Epidermal melanocyte (primary cell): Measurements from ENCODE around the gene GRID1.
"Not testable (repeated sequence)": the region's sequence is repeated elsewhere in the genome, so short reads cannot be mapped to it uniquely, and the experiment has no call there.

ENCODE experiments used
- DNase-seq: peaks from one replicate; pipeline ENCODE4 v3.0.0; 2011; ENCODE audit warnings: low spot score; ENCODE audit not compliant: insufficient read length

Gene GRID1

DNA sequence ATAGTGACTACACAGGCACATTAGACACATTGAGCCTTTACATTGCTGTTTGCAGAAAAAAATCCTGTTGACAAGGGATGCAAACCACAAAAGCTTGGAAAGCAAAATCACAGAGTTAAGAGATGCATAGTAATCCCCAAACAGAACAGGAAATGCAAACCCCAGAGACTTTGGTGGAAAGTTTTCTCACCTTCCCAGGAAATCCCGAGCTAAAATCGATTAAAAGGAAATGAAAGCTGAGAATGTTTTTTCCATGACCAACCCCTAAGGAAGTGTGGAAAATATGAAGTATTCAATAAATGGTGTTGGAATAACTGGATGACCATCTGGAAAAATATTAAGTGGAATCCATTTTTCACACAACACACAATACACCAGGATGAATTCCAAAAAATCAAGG lies 598.7 kb downstream of the GRID1 start:
- no peak for DNase-seq

DNA sequence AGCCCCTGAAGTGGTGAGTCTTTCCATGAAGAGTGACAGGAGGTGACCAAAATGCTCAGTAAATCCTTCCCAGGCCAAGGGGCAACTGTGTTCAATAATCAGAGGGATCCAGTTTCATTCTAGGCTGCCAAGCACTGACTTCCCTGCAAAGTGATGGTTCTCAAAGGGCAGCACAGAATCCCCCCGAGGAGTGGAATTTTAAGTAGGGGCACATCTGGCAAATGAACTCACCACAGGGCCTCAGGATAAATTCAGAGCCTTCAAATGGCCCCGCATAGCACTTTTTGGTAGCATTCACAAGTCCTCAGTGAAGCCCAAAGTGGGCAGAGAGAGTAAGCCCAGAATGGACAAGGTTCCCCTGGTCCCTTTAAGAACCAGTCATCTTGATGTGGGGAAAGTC lies 602.5 kb downstream of the GRID1 start:
- DNase-seq, result no peak

DNA sequence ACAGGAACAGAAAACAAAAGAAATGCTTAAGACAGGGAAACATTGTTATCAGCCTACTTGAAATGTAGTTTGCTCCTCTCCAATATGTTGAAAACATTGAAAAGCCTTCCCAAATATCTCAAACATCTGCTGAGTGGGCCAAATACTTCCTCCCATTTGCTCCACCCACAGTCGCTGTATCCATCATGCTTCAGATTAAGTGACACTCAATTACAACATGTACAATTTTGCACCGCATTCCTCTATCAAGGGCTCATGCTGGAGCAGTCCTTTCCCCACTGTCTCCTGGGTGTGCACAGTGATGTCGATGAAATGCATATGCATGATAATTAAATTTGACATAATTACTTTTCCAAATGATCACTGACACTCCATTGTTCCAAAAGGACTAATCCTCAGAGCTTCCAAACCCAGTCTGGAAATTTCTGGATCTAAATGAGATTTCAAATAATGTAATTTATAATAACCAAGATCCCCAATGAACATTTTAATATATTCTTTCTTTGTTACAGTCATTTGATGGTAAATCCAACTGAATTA lies 604.6 kb downstream of the GRID1 start:
- DNase-seq, result no peak

DNA sequence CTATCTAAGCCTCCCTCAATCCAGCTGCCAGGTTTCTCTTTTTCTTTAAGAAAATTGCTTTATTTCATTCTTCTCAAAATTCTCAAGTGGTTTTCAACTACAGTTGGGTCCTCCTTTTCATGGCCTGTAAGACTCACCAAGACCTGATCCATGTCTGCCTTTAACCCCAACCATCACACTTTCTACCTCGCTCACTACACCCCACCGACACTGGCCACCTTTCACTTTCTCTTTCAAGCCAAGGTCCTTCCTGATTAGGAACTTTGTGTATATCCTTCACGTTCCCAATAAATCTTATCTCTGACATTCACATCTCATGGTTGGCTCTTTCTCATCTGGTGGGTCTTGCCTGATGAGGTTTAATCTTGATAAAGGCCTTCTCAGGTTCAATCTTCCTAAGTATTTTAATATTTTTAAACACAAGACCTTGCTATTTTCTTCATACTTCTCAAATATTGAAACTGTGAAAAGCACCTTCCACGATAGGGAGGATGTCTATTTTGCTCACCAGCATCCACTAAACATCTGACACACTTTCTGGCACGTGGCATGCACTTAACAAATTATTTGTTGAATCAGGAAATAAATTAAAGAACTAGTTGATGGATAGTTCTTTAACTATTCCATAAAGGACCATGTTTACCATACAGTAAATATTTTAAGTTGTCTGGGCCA lies 624.8 kb downstream of the GRID1 start:
- DNase-seq, result no peak

DNA sequence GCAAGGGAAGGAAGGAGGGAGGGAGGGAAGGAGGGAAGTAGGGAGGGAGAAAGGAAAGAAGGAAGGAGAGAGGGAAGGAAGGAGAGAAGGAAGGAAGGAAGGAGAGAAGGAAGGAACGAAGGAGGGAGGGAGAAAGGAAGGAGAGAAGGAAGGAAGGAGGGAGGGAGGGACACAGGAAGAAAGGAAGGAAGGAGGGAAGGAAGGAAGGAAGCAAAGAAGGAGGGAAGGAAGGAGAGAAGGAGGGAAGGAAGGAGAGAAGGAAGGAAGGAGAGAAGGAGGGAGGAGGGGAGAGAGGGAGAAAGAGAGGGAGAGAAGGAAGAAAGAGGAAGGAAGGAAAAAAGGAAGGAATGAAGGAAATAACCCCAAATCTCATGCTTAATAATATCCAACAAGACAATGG lies 630.6 kb downstream of the GRID1 start:
- no peak for DNase-seq

DNA sequence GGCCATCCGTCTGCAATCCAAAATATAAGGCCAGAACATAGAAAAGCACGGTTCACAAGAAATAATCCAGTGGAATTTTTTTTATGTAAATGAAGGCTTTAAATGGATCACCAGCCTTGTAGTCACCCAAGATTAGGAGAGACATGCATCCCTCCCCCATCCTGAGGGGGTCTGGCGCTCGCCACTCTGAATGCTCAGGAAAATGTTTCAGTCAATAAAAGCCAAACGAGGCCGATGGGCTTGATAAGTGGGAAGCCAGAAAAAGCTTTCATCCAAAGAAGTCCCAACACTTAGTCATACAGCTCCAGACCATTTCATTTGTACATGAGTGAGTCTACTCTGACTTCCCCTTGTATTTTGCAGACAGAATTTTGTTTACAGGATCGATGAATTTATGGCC lies 631.8 kb downstream of the GRID1 start:
- no peak for DNase-seq

DNA sequence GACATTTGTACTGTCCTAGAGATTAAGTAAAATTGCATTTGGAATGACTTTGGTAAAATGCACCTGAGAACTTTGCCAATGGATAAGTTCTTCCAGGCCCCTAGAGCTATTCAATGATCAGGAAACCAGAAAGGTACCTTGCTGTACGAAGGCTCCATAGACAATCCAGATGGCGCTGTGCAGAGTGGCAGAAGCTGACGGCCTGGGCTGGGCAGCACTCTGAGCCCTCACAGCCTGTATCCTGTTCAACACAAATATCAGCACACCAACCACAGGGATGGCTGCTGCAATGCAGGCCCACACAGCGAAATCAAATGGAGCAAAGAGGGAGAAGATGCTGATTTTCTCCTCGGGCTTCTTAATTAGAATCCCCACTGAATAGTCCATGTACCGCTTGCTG lies 642.4 kb downstream of the GRID1 start:
- DNase-seq, result no peak

DNA sequence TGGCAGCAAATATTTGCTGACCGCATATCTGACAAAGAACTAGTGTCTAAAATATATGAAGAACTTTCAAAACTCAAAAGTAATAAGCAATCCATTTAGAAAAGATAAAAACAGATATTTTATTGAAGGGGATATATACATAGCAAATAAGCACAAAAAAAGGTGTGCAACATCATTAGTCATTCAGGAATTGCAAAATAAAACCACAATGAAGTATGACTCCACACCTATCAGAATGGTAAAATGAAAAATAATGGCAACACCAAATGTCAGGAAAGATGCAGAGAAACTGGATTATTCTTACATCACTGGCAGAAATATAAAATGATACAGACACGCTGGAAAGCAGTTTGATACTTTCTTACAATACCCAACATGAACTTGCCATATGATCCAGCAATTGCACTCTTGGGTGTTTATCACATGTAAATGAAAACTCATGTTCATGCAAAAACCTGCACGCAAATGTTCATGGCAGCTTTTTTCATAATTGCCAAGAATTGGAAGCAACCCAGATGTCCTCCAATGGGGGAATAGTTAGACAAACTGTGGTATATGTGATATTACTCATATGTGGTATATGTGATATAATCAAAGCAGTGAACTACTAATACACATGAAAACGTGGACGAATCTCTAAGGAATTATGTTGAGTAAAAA lies 645.5 kb downstream of the GRID1 start:
- no peak for DNase-seq

DNA sequence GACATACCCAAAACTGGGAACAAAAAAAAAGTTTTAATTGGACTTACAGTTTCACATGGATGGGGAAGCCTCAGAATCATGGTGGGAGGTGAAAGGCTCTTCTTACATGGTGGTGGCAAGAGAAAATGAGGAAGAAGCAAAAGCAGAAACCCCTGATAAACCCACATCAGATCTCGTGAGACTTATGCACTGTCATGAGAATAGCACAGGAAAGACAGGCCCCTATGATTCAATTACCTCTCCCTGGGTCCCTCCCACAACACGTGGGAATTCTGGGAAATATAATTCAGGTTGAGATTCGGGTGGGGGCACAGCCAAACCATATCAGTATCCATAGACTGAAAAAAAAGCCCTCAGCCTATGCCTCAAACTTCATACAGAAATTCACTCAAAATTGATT lies 647.2 kb downstream of the GRID1 start:
- DNase-seq, result no peak

DNA sequence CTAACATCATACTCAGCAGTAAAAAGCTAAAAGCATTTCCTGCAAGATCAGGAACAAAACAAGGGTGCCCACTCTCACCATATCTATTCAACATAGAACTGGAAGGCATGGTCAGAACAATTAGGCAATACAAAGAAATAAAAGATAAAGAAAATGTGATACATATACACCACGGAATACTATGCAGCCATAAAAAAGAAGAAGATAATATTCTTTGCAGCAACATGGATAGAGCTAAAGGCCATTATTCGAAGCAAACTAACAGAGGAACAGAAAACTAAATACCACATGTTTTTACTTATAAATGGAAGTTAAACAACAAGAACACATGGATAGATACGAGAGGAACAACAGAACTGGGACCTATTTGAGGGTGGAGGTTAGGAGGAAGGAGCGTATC lies 652.7 kb downstream of the GRID1 start:
- no peak for DNase-seq

DNA sequence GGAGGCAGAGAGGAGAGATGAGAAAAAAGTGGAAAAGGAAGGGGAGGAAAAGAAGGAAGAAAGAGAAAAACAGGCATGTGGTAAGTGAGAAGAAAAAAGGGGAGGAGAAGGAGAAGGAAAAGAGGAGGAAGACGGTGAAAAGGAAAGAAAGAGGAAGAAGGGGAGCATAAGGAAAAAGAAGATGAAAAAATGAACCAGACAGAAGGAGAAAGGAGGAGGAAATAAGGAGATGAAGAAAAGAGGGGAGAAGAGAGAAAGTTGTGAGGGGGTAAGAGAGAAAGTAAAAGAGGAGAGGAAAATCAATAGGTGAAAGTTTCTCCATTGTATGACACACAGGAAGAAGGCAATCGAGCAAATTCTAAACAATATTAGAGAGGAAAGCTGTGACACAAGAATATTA lies 663.8 kb downstream of the GRID1 start:
- DNase-seq, result no peak

DNA sequence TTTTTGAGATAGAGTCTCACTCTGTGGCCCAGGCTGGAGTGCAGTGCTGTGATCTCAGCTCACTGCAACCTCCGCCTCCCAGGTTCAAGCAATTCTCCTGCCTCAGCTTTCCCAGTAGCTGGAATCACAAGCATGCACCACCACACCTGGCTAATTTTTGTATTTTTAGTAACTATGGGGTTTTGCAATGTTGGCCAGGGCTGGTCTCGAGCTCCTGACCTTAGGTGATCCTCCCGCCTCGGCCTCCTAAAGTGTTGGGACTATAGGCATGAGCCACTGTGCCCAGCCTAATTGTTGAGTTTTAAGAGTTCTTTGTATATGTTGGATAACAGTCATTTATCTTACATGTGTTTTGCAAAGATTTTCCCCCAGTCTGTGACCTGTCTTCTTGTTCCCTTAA lies 667.5 kb downstream of the GRID1 start:
- not testable (repeated sequence) for DNase-seq

DNA sequence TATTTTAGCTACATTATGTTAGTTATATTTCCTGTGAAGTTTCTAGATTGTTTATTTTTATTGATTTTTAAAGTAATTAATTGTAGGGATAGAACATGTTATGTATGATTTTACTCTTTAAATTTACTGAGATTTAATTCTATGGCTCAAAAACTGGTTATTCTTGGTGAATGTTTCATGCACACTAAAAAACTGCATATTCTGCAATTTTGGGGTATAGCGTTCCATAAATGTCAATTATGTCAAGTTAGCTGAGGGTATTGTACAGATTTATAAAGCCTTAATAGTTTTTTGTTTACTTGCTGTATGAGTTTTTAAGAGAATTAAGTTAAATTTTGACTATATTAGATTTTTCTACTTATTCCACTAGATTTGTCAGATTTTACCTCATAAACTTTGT lies 669.7 kb downstream of the GRID1 start:
- DNase-seq, result no peak

DNA sequence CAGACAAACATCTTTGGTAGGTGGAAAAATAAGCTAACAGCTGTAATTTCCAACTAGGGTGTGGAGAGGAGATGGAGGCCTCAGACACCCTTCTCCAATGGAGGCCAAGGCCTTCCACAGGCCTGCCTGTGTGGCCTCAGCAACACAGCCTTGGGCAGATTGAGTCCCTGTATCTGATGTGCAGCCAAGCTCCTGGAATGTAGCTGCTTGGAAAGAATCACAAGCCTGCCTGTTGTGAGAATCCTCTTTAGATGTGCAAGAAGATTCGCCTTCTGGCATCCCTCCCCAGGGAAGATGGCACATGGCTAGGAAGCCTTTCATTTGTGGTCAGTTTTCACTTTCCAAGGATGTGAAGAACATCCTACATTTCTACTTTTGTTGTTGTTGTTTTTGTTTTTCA lies 684.0 kb downstream of the GRID1 start:
- no peak for DNase-seq

DNA sequence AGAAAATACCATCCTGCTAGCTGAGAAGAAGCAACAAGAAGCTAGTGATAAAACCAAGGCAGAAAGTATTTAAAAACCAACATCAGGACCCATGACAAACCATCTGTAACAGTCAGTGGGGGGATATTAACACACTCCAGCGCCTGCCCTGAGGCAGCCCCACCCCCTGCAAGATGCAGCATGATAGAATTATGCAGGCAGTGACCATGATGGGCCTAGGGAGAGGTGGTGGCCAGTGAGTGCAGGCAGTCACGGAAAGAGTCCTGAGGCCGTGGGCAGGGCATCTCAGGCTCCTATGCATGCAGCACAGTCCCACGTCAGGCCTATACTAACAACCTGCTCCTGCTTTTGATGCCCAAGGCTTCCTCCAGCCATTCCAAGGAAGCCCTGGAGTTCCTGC lies 686.9 kb downstream of the GRID1 start:
- no peak for DNase-seq

DNA sequence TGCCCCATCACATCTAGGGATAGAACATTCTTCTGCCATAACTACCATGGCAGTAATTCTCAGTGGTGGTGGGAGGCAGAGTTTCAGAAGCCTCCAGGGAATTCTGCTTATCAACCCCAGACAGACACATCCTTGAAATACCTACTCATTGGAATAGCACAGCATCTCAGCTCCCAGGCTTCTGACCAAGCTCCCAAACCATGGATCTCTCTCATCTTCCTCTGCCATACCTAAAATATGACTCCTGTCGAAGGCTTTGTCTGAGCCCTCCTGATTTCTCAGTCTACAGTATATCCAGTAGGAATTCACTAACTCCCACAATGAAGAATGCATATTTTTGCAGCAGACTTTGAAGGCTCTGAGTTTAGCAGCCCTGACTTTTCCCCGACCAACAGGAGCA lies 687.5 kb downstream of the GRID1 start:
- no peak for DNase-seq

DNA sequence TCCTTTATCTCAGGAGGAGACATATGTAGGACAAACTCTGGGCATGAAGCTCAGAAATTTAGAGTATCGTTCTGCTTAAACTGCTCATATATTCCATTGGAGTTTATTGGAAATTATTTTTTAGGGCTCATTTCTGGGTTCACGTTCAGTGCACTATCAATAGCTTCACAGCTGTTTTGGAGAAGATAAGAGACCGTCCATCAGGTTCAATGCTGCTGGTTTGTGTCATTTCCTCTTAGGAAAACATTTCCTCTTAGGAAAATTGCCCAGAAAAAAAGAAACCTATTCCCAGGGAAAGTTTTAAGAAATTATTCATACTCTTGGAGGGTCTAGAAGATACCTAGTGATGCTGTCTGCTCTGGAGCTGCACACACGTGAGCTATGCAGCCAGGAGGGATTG lies 691.7 kb downstream of the GRID1 start:
- DNase-seq, result no peak

DNA sequence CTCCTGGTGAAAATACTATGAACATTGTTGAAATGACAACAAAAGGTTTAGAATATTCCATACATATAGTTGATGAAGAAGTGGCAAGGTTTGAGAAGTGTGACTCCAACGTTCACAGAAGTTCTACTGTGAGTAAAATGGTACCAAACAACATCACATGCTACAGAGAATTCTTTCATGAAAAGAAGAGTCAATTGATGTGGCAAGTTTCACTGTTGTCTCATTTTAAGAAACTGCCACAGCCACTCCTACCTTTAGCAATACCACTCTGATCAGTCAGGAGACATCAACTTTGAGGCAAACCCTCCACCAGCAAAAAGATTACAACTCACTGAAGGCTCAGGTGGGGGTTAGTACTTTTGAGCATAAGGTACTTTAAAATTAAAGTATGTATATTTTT lies 693.3 kb downstream of the GRID1 start:
- DNase-seq, result no peak

DNA sequence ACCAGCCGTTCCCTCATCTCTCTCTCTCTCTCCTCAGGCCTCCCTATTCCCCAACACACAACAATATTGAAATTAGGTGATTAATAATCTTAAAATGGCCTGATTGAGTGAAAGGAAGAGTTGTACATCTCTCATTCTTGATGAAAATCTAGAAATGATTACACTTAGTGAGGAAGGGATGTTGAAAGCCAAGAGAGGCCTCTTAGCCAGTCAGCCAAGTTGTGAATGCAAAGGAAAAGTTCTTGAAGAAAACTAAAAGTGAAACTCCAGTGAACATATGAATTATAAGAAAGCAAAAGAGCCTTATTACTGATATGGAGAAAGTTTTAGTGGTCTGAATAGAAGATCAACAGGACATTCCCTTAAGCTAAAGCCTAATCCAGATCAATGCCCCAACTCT lies 695.1 kb downstream of the GRID1 start:
- DNase-seq, result no peak

DNA sequence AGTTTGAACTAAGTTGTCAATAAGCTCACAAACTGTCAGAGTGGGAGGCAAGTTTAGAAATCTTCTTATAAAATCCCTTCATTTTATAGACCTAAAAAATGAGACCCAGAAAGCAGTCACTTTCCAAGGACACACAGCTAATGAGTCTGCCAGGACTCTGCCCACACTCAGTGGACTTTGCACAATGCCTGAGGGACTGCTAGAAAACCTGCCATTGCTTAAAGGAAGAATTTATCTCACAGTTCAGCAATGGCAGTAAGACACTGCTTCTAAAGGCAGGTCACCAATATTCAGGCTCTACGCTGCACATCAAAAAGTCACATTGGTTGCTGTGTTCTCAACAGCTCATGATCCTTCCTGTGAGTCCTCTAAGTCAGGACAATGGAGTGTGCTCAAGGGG lies 698.1 kb downstream of the GRID1 start:
- DNase-seq, result no peak

DNA sequence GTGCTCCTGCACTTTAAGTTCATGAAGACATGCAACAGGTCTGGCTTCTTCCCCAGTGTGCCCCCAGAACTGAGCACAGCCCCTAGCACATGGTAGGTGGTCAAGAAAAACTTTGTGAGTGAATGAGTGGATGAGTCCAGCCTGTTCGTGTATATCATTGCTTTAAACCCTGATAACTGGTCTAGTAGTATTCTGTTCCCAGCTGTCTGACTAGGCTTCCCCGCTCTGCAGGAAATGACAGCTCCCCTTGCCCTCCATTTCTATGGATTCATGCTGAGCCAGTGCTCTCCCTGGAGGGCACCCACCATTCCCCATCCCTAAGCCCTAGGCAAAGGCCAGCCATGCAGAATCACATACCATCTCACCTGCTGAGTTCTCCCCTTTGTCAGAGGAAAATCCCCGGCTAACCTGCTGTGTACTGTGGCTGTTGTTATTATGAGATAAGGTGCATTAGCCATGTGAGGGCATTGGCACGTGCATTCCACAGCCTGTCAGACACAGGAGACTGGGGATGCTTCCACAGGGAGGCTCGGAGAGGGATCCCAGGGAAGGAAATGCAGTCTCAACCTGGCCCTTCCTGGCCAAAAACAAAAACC lies 698.9 kb downstream of the GRID1 start:
- DNase-seq, result no peak

DNA sequence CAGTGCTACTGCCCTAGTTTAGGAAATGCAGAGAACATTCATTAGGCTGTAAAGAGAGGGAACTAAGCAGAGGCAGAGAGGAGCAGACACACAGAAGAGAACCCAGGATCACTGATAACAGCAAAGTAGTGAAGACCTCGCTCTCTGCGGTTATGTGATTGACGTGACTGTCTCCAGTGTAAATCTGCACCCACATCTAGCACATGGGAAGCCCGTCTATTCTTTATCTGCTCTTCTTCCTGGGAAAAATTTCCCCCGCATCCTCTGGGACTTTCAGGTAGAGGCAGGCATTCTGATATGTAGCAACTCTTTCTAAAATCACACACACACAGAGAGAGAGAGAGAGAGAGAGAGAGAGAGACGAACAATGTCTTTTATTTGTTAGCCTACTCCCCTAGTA lies 699.6 kb downstream of the GRID1 start:
- no peak for DNase-seq

DNA sequence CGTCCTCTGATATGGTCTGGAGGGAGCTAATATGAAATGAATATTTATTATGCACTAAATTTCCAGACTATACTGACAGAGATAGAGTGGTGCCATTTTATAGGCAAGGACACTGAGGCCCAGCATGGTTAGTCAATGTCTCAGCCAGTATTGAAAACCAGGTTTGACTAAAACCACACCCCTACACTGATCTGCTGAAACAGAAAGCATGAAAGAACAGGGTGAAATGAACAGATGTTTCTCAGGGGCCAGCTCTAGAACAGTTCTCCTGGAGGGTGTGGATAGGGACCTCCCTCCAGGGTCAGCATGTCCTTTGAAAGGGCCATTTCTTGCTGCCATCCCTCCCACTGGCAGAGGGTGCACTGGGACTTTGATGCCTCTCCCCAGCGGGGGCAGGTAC lies 700.5 kb downstream of the GRID1 start:
- DNase-seq, result no peak
